Measurements from ENCODE around the gene RHOV.

Gene RHOV

GRCh38 chr15:40917585-40917984 is 43.6 kb upstream of the RHOV start:
- no peaks in the 10 kb centered on the region for H3K9me2 ChIP-seq (replicated peaks; ENCODE audit: control insufficient read depth, low read length)
- H3K4me1 ChIP-seq (ENCODE audit: control insufficient read depth, low read length), result no peaks in the 10 kb centered on the region
- no peak overlapping the region for H3K27ac ChIP-seq (ENCODE audit: low read depth, low read length)
- H3K79me2 ChIP-seq (ENCODE audit: control insufficient read depth, low read length), result no peaks in the 10 kb centered on the region
- H3K4me3 ChIP-seq (ENCODE audit: low read length), result no peak overlapping the region
- H3F3A ChIP-seq (ENCODE audit: control insufficient read depth, insufficient read depth), result no peaks in the 10 kb centered on the region
- peaks cover 11% of the 10 kb centered on the region; the same call in 1 of the 2 replicates for H3K27me3 ChIP-seq (ENCODE audit: control insufficient read depth, low read length)
- no peaks in the 10 kb centered on the region for H4K20me1 ChIP-seq (ENCODE audit: control insufficient read depth, insufficient read depth, low read depth, low read length)
- no peak for TF ChIP-seq EZH2phosphoT487 (IDR thresholded peaks at IDR 0.05; ENCODE audit: borderline replicate concordance, low read length)
- TF ChIP-seq CTCF (IDR thresholded peaks at IDR 0.05; ENCODE audit: low read depth, low read length, poor library complexity, severe bottlenecking), result no peak
- H3K36me3 ChIP-seq (ENCODE audit: control insufficient read depth, low read length), result no peaks in the 10 kb centered on the region
- no peaks in the 10 kb centered on the region for H3K9me3 ChIP-seq (ENCODE audit: control insufficient read depth, insufficient read depth, low read length)
- no peak overlapping the region for H3K4me2 ChIP-seq (ENCODE audit: low read length)

- Histone ChIP-seq H3K4me2 (ENCODE audit: low read length) (no peak overlapping the region), H3K27me3 (ENCODE audit: control insufficient read depth, low read length) (peaks cover 5% of the 10 kb centered on the region; the same call in 1 of the 2 replicates), H3K79me2 (ENCODE audit: control insufficient read depth, low read length) (no peaks in the 10 kb centered on the region), H3F3A (ENCODE audit: control insufficient read depth, insufficient read depth) (no peaks in the 10 kb centered on the region), H3K4me1 (ENCODE audit: control insufficient read depth, low read length) (no peaks in the 10 kb centered on the region), H3K27ac (ENCODE audit: low read depth, low read length) (no peak overlapping the region), H3K4me3 (ENCODE audit: low read length) (no peak overlapping the region), H3K9me3 (ENCODE audit: control insufficient read depth, insufficient read depth, low read length) (no peaks in the 10 kb centered on the region), H3K9me2 (replicated peaks; ENCODE audit: control insufficient read depth, low read length) (no peaks in the 10 kb centered on the region), H3K36me3 (ENCODE audit: control insufficient read depth, low read length) (no peaks in the 10 kb centered on the region), H4K20me1 (ENCODE audit: control insufficient read depth, insufficient read depth, low read depth, low read length) (no peaks in the 10 kb centered on the region)
- no peak for TF ChIP-seq EZH2phosphoT487 (IDR thresholded peaks at IDR 0.05; ENCODE audit: borderline replicate concordance, low read length)
- no peak for TF ChIP-seq CTCF (IDR thresholded peaks at IDR 0.05; ENCODE audit: low read depth, low read length, poor library complexity, severe bottlenecking)
Measured at GRCh38 chr15:40915679-40916078, 41.6 kb upstream of the RHOV start.

- Histone ChIP-seq H3K9me3 (ENCODE audit: control insufficient read depth, insufficient read depth, low read length) (no peaks in the 10 kb centered on the region), H3K9me2 (replicated peaks; ENCODE audit: control insufficient read depth, low read length) (no peaks in the 10 kb centered on the region), H4K20me1 (ENCODE audit: control insufficient read depth, insufficient read depth, low read depth, low read length) (no peaks in the 10 kb centered on the region), H3K4me1 (ENCODE audit: control insufficient read depth, low read length) (no peaks in the 10 kb centered on the region), H3K36me3 (ENCODE audit: control insufficient read depth, low read length) (no peaks in the 10 kb centered on the region), H3K4me3 (ENCODE audit: low read length) (no peak overlapping the region), H3K27me3 (ENCODE audit: control insufficient read depth, low read length) (peaks cover 5% of the 10 kb centered on the region; the same call in 1 of the 2 replicates), H3K79me2 (ENCODE audit: control insufficient read depth, low read length) (no peaks in the 10 kb centered on the region), H3K4me2 (ENCODE audit: low read length) (no peak overlapping the region), H3F3A (ENCODE audit: control insufficient read depth, insufficient read depth) (no peaks in the 10 kb centered on the region), H3K27ac (ENCODE audit: low read depth, low read length) (no peak overlapping the region)
- TF ChIP-seq EZH2phosphoT487 (IDR thresholded peaks at IDR 0.05; ENCODE audit: borderline replicate concordance, low read length) (no peak), CTCF (IDR thresholded peaks at IDR 0.05; ENCODE audit: low read depth, low read length, poor library complexity, severe bottlenecking) (no peak)
Measured at GRCh38 chr15:40915116-40915661, 41.2 kb upstream of the RHOV start.
